HG03159 (cell line): Measurements from ENCODE around the gene MAN2B2.

Source experiments
- ATAC-seq: cut with Tn5 transposase; IDR thresholded peaks from one replicate; pipeline ENCODE4 v1.9.1; 2021; ENCODE audit warnings: mild to moderate bottlenecking, moderate library complexity; ENCODE audit not compliant: unreplicated experiment

Gene MAN2B2

DNA sequence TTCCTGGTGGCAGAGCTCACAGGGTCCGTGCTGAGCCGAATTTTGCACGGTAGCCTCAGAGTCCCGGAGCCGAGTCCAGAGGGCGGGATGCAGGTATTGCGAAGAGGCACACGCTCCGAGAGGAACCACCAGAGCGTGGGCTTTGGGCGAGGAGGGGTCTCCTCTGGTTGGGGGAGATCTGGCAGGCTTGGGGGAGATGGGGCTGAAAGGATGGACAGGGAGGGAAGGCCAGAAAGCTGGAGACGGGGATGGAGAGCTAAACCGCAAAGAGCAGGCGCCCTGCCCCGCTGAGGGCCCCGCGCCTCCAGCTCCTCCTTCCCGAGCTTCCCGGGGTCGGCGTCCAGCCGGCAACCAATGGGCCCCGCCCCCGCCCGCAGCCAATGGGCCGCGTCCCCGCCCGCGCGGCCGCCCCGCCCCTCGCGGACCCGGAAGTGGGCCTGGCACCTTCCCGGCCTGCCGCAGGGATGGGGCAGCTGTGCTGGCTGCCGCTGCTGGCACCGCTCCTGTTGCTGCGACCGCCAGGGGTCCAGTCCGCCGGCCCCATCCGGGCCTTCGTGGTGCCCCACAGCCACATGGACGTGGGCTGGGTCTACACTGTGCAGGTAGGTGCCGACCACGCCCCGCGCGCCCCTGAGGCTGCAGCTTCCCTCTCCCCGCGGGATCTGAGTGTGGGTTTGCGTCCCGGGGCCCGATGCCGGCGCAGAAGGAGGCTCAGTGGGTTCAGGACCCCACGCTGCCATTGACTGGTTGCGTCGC is at the start of gene MAN2B2:
MAN2B2 (plus strand) TSS at position 443 of the 756 bp plus-strand sequence; CDS start at position 465, 22 bp downstream.
- peak; percentile 81 for ATAC-seq

DNA sequence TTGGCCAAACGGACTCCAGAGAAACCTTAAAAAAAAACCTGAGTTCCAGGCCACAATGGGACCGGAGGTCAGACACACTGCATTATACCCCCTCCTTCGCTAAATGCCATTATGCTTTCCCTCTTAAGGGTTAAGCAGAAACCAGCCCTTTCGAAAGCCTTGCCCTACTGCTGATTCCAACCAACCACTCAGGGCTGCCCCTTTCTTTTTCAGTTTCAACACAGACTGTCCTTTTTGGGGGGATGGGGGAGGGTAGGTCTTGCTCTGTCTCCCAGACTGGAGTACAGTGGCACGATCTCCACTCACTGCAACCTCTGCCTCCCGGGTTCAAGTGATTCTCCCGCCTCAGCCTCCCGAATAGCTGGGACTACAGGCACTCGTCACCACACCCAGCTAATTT is 49.5 kb upstream of the MAN2B2 start:
- ATAC-seq = no peak

- no peak for ATAC-seq
Observed at GRCh38 chr4:6526156-6526555, 48.8 kb upstream of the MAN2B2 start.

GRCh38 chr4:6526671-6527091 is 48.3 kb upstream of the MAN2B2 start:
- ATAC-seq = no peak

DNA sequence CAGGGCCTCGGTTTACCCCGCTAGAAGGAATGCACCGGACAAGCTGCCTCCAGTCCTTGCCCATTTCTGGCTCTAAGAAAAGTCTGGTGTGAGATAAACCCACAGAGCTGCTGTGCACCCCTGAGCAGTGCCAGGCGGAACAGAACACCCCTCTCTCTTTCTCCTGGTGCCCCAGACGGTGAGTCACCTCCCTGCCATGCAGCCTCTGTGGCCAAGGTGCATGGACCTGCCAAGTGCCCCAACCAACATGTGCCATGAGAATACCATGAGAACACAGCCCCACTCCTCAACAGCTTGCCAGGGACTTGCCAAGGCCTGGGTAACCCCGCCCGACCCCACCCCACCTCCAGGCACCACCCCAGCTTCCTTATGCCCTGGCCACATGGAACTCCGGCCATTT is 47.7 kb upstream of the MAN2B2 start:
- ATAC-seq = no peak

DNA sequence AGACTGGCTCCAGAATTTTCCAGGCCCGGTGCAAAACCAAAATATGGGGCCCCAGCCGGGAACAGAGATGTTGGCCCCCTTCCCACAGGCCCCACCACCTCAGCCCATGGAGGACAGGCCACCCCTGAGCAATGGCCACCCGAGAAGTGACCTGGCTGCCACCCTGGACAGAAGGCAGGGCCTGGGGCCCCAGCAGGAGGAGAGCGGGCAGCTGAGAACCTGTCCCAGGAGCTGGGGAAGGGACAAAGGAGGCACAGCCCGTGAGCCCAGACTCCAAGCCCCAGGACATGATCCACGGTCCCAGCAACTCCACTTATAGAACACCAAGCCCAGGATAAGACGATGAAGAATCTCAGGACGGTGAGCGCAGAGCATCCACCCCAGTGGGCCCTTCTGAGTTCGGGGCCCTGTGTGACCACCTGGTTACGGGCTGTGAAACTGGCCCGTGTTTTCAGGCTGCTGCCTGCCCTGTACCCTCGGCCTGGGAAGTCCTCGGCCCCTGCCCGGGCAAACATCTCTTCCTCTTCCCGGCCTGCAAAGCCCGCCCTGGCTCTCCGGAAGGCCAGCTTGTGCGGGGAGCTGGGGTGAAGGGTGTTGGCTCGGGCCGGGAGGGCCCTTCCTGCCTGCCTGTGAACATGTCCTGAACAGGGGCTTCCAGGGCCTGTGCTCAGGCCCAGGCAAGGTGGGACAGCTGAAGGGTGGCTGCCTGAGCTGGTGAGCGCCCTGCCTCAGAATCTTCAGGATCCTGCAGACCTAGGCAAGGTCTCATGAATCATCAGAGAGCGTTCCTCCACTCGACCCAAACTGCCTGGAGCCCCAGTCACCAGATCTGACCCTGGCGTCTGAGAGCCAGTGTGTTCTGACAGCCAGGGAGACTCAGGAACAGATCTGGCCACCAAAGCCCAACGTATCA is 47.0 kb upstream of the MAN2B2 start:
- ATAC-seq = no peak

DNA sequence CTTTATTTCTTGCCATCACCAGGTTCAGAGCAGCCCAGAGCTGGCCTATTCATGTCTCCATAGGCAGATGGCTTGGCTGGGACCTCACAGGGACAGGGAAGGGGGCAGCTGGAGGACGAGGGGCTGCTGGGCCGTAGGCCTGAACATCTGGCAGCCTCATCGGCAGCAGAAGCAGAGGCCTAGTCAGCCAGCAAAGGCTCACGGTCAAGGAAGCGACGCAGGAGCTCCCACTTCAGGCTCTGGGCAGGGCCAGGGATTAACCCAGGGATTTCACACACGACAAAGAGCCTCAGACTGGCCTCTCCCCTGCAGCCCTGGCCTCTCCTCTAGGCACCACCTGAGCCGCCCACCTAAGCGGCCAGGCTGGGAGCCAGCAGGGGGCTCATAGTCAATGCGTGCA is 46.0 kb upstream of the MAN2B2 start:
- ATAC-seq = no peak

- no peak for ATAC-seq
Observed at GRCh38 chr4:6530301-6530700, 44.7 kb upstream of the MAN2B2 start.

- ATAC-seq = no peak
Observed at GRCh38 chr4:6530964-6531363, 44.0 kb upstream of the MAN2B2 start.

- ATAC-seq = no peak
Observed at GRCh38 chr4:6532102-6532501, 42.9 kb upstream of the MAN2B2 start.

DNA sequence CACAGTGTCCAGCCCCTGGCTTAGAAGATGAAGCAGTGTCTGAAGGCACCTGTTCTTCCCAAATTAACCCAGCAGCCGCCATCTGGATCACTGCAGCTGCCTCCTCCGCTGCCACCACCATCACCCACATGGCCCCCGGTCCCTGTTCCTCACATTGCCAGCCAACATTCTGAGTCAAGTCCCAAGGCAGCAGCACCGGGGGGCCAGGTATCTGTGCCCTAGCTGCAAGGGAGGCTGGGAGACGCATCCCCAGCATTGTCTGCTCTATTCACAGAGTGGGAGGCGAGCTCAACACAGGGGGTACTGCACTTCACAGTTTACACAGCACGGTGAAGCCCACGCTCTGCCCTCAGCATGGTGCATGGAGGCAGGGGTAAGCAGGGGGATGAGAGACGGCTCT is 42.3 kb upstream of the MAN2B2 start:
- ATAC-seq = no peak

DNA sequence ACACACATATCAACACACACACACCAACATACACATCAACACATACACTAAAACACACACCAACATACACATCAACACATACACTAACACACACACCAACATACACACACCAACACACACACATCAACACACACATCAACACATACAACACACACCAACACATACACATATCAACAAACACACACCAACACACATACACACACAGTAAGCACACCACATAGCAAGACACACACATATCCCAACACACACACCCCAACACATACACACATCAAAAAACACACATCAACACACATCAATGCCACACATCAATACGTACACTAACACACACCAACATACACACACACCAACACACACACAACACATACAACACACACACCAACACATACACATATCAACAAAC is 40.9 kb upstream of the MAN2B2 start:
- no peak for ATAC-seq

DNA sequence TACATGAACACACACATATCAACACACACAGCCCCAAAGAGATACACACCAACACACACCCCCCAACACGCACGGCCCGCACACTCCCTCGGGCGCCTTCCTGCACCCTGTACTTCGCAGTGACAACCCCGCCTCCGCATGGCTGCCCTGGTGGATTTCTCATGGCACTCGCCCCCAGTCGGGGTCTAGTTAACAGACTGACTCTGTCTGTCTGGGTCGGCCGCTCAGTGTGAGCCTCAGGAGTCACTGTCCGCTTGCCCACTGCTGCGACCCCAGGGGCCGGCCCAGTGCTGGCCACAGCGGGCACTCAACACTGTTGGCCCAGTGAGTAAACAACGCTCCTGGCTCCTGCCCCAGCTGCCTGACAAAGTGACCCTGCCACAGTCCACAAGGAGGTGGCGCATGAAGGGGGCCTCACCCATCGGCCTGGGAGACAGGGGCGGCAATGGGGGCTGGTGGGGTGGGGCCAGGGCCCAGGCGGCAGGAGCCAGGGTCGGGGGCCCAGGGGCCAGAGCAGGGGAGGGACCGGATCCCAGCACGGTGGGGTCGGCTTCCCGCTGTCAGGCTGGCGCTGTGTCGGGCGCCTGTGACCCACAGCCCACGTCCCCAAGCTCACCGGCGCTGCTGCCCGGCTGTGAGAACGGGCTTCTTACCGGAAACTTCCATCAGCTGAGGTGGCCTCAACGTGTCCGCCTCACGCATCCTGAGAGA is 40.2 kb upstream of the MAN2B2 start:
- ATAC-seq = no peak

- no peak for ATAC-seq
Observed at GRCh38 chr4:6535329-6535692, 39.7 kb upstream of the MAN2B2 start.

GRCh38 chr4:6535706-6536105 is 39.3 kb upstream of the MAN2B2 start:
- no peak for ATAC-seq

DNA sequence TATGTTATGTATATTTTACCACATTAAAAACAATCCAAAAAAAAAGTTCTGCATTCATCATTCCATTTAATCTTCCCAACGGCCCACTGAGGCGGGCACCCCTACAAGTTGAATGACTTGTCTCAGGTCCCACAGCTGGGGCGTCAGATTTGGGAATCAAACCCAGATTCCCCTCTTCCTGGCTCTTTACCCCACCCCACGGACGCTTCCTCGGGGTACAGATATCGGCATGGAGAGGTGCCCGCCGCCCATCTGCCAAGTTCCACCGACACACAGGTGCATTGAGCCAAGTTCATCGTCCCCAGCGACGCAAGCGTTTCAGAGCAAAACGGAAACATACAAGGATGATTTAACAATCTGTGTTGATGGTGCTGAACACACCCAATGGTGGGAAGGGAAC is 36.9 kb upstream of the MAN2B2 start:
- ATAC-seq = no peak

DNA sequence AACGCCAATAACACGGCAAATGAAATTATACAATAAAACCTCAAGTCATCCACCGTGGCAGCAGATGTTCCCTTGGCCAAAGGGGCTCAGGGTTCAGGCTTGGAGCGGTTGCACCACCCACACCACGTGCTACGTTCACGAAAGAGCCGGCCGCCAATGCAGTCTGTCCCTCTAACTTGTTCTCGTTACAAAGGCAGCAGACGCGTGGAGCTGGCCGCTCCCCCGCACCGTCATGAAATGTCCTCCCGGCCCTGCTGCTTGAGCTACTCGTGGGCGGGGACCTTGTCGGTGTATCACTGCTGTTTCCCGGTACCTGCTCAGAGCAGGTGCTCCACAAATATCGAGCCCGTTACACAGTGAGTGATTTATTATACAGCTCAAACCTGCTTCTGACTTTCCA is 36.4 kb upstream of the MAN2B2 start:
- no peak for ATAC-seq

GRCh38 chr4:6539009-6539764 is 35.8 kb upstream of the MAN2B2 start:
- no peak for ATAC-seq

DNA sequence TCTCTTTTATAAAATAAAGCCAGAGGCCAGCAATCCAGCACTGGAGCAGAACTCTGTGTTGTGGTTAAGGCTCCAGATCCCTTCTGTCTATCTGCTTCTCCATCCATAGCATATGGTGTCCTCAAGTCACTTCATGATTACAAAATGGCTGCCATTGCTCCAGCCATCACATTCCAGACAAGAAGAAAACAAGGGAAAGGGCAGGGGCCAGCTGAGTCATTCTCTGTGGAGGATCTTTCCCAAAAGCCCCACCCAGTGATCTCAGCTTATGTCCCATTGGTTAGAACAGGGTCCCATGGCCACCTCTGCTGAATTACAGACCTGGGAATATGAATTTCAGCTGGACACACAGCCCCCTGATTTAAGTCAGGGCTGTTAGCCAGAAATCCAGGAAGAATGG is 34.1 kb upstream of the MAN2B2 start:
- no peak for ATAC-seq

DNA sequence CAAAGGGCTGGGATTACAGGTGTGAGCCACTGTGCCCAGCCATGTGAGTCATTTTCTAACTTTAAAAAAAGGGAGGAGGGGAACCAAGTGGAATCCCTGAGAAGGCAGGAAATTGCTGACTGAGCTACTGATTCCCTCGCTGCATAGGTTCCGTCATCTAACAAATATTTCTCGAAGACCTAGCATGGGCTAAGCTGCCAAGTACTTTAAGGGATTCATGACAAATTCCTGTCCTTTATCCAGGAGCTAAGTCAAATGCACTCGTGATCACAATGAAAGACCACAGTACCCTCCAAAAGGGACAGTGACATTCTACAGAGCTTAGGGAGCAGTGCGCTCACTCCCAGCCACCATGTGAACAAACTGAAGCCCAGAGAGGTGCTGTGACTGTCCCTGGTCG is 33.2 kb upstream of the MAN2B2 start:
- ATAC-seq = no peak

DNA sequence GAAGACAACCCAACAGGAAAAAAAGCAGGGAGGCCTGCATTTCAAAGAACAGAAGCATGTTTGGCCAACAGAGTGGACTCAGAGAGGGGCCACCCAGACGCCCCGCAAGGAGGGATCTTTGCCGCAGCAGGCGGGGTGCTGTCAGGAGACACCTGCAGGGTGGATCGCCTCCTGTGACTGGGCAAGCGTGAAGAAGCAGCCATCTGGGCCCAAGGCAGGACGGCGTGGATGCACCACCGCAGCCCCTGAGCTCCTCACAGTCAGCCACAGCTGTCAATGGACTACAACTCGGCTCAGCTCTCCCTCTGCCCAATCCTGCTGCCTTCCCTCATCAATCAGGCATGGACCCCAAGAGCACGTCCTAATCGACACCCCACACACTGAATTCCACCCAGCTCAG is 32.0 kb upstream of the MAN2B2 start:
- ATAC-seq = no peak
